Keratinocyte (primary cell): ENCODE data around the gene RBCK1. TPM values are rescaled to one million over a fixed set of nuclear protein-coding genes. Genes with fewer than 3 reads are reported as not detected.

Source experiments
- DNase-seq: peaks from one replicate; pipeline ENCODE4 v3.0.0-alpha.2; 2011; ENCODE audit warnings: low read depth, missing footprints, low spot score
- FAIRE-seq: peaks from 2 replicates; lab custom pipeline; 2011; peaks lifted over from hg19 to GRCh38; lab: Jason Lieb, UNC
- H2AFZ ChIP-seq: 2 replicates; pipeline ENCODE4 v1.6.0; 2012; ENCODE audit warnings: low read length, control low read depth, inconsistent platforms; ENCODE audit not compliant: control insufficient read depth
- H3K27ac ChIP-seq: 2 replicates; pipeline ENCODE4 v1.5.1; 2011; ENCODE audit warnings: low read length; ENCODE audit not compliant: control insufficient read depth, insufficient read depth
- H3K27me3 ChIP-seq: 3 replicates; pipeline ENCODE4 v1.6.0; 2011; ENCODE audit warnings: low read length; ENCODE audit not compliant: control insufficient read depth, insufficient read depth; ENCODE audit errors: extremely low read depth
- H3K36me3 ChIP-seq, 2 experiments: 2 replicates in 1 of 2; 3 replicates in 1 of 2; pipeline ENCODE4 v1.5.1; 2011; ENCODE audit warnings: low read length in 2 of 2, mild to moderate bottlenecking in 1 of 2; ENCODE audit not compliant: control insufficient read depth in 2 of 2, insufficient read depth in 2 of 2; ENCODE audit errors: extremely low read depth in 1 of 2
- H3K4me1 ChIP-seq: 3 replicates; pipeline ENCODE4 v1.5.1; 2011; ENCODE audit warnings: low read length; ENCODE audit not compliant: control insufficient read depth, insufficient read depth; ENCODE audit errors: extremely low read depth
- H3K4me2 ChIP-seq: 3 replicates; pipeline ENCODE4 v1.6.0; 2011; ENCODE audit warnings: low read depth, low read length; ENCODE audit not compliant: control insufficient read depth, insufficient read depth; ENCODE audit errors: extremely low read depth
- H3K4me3 ChIP-seq, 3 experiments: fragments of 200-600 bp in 1 of 3; sonication (generic) in 1 of 3; 2 replicates in 2 of 3; 3 replicates in 1 of 3; pipeline ENCODE4 v1.5.1; 2011 to 2016; ENCODE audit warnings: low read length in 3 of 3, mild to moderate bottlenecking in 3 of 3, control low read depth in 2 of 3, inconsistent platforms in 1 of 3, low read depth in 1 of 3, mixed read lengths in 1 of 3, mixed run types in 1 of 3, moderate library complexity in 1 of 3; ENCODE audit not compliant: control insufficient read depth in 2 of 3, insufficient read depth in 2 of 3; ENCODE audit errors: extremely low read depth in 1 of 3
- H3K79me2 ChIP-seq: 2 replicates; pipeline ENCODE4 v1.6.0; 2012; ENCODE audit warnings: low read length; ENCODE audit not compliant: control insufficient read depth, insufficient read depth
- H3K9ac ChIP-seq: 3 replicates; pipeline ENCODE4 v1.6.0; 2011; ENCODE audit warnings: low read length; ENCODE audit not compliant: control insufficient read depth, insufficient read depth; ENCODE audit errors: extremely low read depth
- H3K9me1 ChIP-seq: 3 replicates; pipeline ENCODE4 v1.6.0; 2011; ENCODE audit warnings: low read length; ENCODE audit not compliant: control insufficient read depth, insufficient read depth; ENCODE audit errors: extremely low read depth
- H3K9me3 ChIP-seq: 2 replicates; pipeline ENCODE4 v1.5.1; 2012; ENCODE audit warnings: low read depth, low read length; ENCODE audit not compliant: control insufficient read depth
- H4K20me1 ChIP-seq: 3 replicates; pipeline ENCODE4 v1.6.0; 2011; ENCODE audit warnings: low read length; ENCODE audit not compliant: control insufficient read depth, insufficient read depth; ENCODE audit errors: extremely low read depth
- CTCF ChIP-seq, 3 experiments: IDR thresholded peaks in 1 of 3; conservative IDR thresholded peaks in 1 of 3; optimal IDR thresholded peaks in 1 of 3; 2 replicates in 2 of 3; 3 replicates in 1 of 3; pipeline versions ENCODE3 to v1.5.1; 2011; ENCODE audit warnings: low read length in 3 of 3, mild to moderate bottlenecking in 3 of 3, moderate library complexity in 2 of 3, control low read depth in 1 of 3, inconsistent platforms in 1 of 3; ENCODE audit not compliant: insufficient read depth in 2 of 3; ENCODE audit errors: extremely low read depth in 1 of 3
- EZH2 ChIP-seq: IDR thresholded peaks from one replicate; pipeline ENCODE4 v1.6.1; 2012; ENCODE audit warnings: inconsistent platforms, mild to moderate bottlenecking, low read length, moderate library complexity
- dilution Hi-C: fragments of 300-500 bp; cut with MboI; formaldehyde crosslinking; loops from one replicate; pipeline ENCODE4 v1.7.0; 2020; ENCODE audit warnings: low sequenced_read_pairs; ENCODE audit not compliant: extremely low pct_ligation_motif_present
- polyA plus RNA-seq, 5 experiments: library from polyadenylated mRNA; depleted of rRNA in 3 of 5; stranded (reverse) in 3 of 5; stranded (forward) in 1 of 5; unstranded in 1 of 5; fragments of >200 nt; gene quantifications; 1 replicate in 1 of 5; 2 replicates in 3 of 5; 3 replicates in 1 of 5; pipeline versions ENCODE4 v1.2.1 to v1.2.3, GENCODE V29; 2011 to 2012; ENCODE audit warnings: missing spikeins in 2 of 5, low read depth in 1 of 5, low replicate concordance in 1 of 5

The RBCK1 gene
- polyA plus RNA-seq, 1 donor (not counting 4 experiments of a cell fraction or from before 2014, with no cell fraction given) = 136 TPM

DNA sequence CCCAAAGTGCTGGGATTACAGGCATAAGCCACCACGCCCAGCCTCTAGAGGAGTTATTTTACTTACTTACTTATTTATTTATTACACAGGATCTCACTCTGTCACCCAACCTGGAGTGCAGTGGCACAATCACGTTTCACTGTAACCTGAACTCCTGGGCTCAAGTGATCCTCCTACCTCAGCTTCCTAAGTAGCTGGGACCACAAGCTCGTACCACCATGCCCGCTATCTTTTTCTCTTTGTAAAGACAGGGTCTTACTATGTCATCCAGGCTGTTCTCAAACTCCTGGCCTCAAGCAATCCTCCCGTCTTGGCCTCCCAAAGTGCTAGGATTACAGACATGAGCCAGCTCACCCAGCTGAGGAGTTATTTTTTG, 29.1 kb upstream of the RBCK1 start:
- Histone ChIP-seq H3K4me1 (peaks cover 33% of the 10 kb centered on the region), H3K36me3 (peaks cover 6 to 16% of the 10 kb centered on the region in 2 experiments)

GRCh38 chr20:380763-381580, 27.1 kb upstream of the RBCK1 start:
- DNase-seq = no peak
- H3K79me2 ChIP-seq = peaks cover 44% of the 10 kb centered on the region
- peak overlapping the region; percentile 66 to 88 (median 79) for H3K4me3 ChIP-seq
- peaks cover 35% of the 10 kb centered on the region for H3K4me1 ChIP-seq
- TF ChIP-seq CTCF (optimal IDR thresholded peaks at IDR 0.05 in 1 of 3, IDR thresholded peaks at IDR 0.05 in 1 of 3, conservative IDR thresholded peaks at IDR 0.05 in 1 of 3; ENCODE audit: extremely low read depth in 1 of 3, insufficient read depth in 2 of 3, low read length in 3 of 3) = no peak
- TF ChIP-seq EZH2 = no peak
- peak overlapping the region; percentile 92 for H3K9ac ChIP-seq
- peak; percentile 61 for FAIRE-seq
- H3K36me3 ChIP-seq = peaks cover 8 to 27% of the 10 kb centered on the region in 2 experiments
- H3K9me1 ChIP-seq = no peaks in the 10 kb centered on the region
- H2AFZ ChIP-seq = peak overlapping the region; percentile 5
- peaks cover 7% of the 10 kb centered on the region for H4K20me1 ChIP-seq
- peak overlapping the region; percentile 83 for H3K27ac ChIP-seq
- no peaks in the 10 kb centered on the region for H3K9me3 ChIP-seq
- H3K4me2 ChIP-seq = peak overlapping the region; percentile 45
- dilution Hi-C loops = no loop called here
- no peaks in the 10 kb centered on the region for H3K27me3 ChIP-seq

More for the DNA sequence above, 29.1 kb upstream of the RBCK1 start:
- DNase-seq (no peak), FAIRE-seq (no peak)
- Histone ChIP-seq H3K79me2 (peaks cover 29% of the 10 kb centered on the region), H3K27me3 (no peaks in the 10 kb centered on the region), H3K9me3 (no peaks in the 10 kb centered on the region), H2AFZ (no peak overlapping the region), H3K9ac (no peak overlapping the region), H3K27ac (no peak overlapping the region), H3K9me1 (no peaks in the 10 kb centered on the region), H3K4me3 (no peak overlapping the region), H4K20me1 (peaks cover 7% of the 10 kb centered on the region), H3K4me2 (no peak overlapping the region)
- dilution Hi-C loops = no loop called here
- TF ChIP-seq EZH2 (no peak), CTCF (optimal IDR thresholded peaks at IDR 0.05 in 1 of 3, IDR thresholded peaks at IDR 0.05 in 1 of 3, conservative IDR thresholded peaks at IDR 0.05 in 1 of 3; ENCODE audit: extremely low read depth in 1 of 3, insufficient read depth in 2 of 3, low read length in 3 of 3) (no peak)
